ENCODE results near the gene FAM120A.

DNA sequence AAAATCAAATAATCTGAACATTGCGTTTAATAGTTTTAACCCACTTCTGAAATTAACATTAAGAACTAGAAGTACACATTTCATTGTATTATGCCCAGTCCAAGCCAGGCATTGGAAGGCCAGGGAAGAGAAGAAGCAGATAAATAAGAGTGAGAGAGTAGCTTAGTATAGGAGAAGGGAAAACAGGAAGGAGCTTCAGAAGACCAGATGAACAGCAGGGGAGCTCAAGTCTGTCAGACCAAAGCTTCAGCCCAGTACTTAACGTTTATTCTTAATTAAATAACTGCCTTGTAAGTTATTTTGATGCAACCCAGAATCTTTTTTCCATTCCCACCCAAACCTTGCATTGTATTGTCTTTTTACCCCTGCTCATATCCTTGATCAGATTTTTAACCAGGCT lies 13.4 kb downstream of the FAM120A start:
- TF ChIP-seq, protein P1, sequence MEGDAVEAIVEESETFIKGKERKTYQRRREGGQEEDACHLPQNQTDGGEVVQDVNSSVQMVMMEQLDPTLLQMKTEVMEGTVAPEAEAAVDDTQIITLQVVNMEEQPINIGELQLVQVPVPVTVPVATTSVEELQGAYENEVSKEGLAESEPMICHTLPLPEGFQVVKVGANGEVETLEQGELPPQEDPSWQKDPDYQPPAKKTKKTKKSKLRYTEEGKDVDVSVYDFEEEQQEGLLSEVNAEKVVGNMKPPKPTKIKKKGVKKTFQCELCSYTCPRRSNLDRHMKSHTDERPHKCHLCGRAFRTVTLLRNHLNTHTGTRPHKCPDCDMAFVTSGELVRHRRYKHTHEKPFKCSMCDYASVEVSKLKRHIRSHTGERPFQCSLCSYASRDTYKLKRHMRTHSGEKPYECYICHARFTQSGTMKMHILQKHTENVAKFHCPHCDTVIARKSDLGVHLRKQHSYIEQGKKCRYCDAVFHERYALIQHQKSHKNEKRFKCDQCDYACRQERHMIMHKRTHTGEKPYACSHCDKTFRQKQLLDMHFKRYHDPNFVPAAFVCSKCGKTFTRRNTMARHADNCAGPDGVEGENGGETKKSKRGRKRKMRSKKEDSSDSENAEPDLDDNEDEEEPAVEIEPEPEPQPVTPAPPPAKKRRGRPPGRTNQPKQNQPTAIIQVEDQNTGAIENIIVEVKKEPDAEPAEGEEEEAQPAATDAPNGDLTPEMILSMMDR (IDR thresholded peaks at IDR 0.05; ENCODE audit: insufficient read depth, low read depth, low read length) = no peak
- TF ChIP-seq EZH2 (IDR thresholded peaks at IDR 0.05; ENCODE audit: insufficient read depth, low read length) = no peak
